GM19328 (cell line): Measurements from ENCODE around the gene PCTP.

Source experiments
- ATAC-seq: cut with Tn5 transposase; IDR thresholded peaks from one replicate; pipeline ENCODE4 v1.9.1; 2021; ENCODE audit warnings: mild to moderate bottlenecking, moderate library complexity; ENCODE audit not compliant: unreplicated experiment

PCTP gene

DNA sequence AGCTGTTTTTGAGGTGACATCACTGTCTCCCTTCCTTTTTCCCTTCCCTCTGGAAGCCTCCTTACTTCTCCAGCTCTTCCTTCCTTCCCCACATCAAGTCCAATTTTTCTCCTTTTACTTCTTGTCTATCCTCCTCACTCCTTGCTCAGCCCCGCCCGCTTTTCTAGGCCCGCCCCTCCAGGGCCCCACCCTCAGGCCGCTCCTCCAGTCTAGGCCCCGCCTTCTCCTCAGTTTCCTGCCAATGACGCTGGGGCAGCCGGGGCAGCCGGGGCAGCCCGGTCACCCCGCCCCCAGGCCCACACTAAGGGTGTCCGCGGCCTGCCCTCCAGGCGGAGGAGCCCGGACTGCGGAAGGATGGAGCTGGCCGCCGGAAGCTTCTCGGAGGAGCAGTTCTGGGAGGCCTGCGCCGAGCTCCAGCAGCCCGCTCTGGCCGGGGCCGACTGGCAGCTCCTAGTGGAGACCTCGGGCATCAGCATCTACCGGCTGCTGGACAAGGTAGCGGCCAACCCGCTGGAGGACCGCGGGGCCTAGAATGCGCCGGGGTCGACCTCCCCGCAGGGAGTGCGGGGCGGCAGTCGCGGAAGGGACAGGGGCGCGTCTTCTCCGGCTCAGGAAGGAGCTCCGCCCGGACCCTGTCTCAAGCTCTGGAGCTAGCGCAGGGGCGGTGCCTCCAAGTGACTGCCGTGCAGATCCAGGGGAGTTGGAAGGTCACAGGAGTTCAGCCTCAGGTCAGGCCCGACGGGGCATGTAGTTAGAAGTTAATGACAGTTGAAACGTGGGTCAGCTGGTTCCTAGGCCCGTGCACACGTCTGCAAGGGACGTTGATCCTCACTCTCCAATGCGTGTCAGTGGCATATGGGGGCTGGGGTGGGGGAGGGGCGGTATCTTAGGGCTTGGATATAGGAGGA is at the start of gene PCTP:
Gene PCTP (plus strand): TSS at position 302 of the 908 bp plus-strand sequence. CDS start 53 bp downstream, at position 355.
- peak; percentile 100 for ATAC-seq

GRCh38 chr17:55702150-55702549 is 48.7 kb upstream of the PCTP start:
- no peak for ATAC-seq

DNA sequence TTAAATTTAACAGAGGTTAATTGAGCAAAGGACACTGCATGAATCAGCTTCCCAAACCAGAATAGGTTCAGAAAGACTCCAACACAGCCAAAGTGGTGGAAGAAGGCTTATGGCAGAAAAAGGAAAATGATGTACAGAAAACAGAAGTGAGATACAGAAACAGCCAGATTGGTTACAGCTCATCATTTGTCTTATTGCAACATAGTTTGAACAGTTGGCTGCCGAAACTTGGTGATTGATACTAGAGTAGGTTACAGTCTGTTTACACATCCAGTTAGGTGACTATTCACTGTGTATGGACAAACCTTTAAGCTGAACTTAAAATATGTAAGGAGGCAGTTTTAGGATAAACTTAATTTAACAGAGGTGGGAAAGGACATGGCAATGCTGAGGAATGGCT is 46.5 kb upstream of the PCTP start:
- ATAC-seq, result no peak

GRCh38 chr17:55705847-55706246 is 45.0 kb upstream of the PCTP start:
- ATAC-seq, result no peak

DNA sequence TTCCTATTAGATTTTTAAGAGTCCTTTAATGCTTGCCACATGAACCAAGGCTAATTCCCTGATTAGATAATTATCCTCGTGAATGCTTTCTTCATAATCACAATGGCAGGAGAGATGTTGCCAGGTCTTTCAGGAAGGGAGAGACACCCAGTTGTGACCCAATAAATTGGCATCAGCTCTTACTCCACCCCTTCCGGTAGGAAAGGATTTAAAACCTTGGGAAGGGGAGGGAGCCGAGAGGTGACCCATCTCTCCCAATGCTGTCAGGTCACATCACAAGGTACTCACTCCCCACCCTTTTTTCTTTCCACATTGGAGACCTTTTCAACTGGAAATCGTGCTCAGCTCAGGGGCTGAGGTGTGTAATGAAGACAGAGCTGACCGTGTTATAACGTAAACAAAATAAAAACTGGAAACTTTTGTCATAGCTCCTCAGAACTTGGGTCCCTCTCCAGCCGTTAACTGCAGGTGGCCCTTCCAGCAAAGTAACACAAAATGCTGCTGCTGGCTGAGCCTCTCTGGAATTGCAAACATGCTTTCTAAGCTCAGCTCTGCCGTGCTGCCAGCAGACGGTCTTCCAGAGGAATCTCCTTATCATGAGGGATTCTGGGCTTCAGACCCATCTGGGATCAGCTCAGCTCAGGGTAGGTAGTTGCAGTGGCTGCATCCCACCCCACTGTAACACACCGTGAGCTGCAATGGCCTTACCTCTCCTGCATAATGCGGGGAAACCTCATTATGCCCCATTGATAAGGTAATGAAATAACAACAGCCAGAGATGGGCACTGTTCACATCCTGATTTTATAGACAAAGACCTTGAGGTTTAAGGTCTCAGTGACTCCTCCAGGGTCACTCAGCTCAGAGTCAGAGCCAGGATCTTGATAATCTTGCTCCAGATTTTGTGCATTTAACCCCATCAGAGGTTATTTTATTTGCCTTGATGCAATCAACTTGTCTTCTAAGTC is 43.8 kb upstream of the PCTP start:
- no peak for ATAC-seq

- ATAC-seq, result no peak
Measured at GRCh38 chr17:55708175-55708974, 42.5 kb upstream of the PCTP start.

DNA sequence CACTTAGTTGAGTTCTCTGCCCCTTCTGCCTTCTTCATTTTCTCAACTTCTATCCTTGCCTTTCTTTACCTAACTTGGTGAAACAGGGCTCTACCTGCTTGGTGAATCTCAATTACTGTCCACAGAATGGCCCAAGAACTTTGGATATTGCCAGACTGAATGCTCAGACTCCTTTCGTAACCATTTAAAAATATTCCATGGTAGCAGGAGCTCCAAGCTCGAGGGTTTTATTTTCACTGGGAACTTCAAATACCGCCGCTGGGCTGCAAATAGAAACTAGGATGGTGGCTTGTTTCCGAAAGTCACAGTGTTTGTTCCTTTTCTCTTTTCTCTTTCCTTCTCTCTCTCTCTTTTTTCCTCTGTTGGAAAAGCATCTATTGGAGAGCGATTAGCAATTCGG is 41.4 kb upstream of the PCTP start:
- ATAC-seq, result no peak

DNA sequence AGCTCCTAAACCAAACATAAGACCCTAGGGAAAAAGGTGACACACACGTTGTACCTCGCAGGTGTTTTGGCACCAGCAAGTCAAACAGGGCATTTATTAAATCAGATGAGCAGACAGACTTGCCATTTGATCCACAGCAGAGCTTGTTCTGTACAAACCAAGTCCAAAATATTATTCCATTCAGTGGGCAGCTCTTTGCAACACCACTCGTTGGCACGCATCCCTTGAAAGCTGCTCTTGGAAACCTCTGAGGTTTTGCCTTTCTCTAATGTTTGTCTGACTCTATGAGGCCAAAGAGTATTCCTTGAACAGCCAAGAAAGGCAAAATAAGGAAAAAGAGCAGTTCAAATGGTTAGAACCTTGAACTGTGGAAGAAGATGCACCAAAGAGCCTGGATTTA is 40.9 kb upstream of the PCTP start:
- no peak for ATAC-seq

DNA sequence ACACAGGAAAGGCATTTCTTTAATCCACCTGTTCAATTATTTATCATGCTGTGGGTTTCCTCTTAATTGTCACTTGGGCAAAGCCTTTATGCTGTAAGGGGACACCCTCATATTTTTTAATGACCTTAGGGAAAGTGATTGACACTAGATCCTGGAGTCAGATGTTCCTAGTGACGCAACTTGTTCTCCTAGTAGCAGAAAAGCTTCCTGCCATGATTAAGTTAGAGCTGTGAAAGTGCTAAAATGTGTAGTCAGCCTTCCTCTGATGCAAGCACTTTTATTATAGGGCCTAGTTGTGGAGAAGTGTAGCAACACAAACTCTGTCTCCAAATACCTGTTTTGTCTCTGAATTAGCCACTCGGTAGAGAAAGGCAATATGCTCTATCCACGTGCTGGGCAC is 40.4 kb upstream of the PCTP start:
- no peak for ATAC-seq

DNA sequence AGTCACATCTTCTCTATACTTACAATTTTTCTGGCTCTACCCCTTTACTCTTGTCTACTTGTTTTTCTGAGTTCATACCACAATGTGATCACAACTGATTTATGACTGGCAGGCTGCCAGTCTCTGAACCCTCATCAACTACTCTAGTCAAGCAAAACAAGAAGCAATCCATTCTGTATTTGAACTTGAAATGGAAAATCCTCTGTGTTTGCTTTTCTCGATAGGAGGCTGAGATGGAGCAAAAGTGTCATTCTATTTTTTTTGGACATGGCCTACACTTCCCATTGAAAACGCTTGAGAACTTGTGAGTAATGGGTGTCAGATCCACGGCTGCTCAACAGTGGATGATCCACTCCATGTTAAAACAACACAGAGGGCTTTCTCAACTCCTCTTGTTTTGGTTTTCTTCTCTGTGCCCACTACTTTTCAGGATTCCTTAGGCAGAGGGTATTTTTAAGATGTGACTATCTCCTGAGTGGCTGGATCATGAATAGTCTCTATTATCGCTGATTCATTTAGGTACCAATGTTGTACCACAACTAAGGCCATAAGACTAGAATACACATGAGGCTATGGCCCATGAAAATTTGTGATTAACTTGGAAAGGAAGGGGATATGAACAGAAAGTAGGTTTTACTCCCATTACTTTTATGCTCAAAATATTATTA is 39.9 kb upstream of the PCTP start:
- no peak for ATAC-seq

- no peak for ATAC-seq
Measured at GRCh38 chr17:55717432-55717831, 33.4 kb upstream of the PCTP start.

DNA sequence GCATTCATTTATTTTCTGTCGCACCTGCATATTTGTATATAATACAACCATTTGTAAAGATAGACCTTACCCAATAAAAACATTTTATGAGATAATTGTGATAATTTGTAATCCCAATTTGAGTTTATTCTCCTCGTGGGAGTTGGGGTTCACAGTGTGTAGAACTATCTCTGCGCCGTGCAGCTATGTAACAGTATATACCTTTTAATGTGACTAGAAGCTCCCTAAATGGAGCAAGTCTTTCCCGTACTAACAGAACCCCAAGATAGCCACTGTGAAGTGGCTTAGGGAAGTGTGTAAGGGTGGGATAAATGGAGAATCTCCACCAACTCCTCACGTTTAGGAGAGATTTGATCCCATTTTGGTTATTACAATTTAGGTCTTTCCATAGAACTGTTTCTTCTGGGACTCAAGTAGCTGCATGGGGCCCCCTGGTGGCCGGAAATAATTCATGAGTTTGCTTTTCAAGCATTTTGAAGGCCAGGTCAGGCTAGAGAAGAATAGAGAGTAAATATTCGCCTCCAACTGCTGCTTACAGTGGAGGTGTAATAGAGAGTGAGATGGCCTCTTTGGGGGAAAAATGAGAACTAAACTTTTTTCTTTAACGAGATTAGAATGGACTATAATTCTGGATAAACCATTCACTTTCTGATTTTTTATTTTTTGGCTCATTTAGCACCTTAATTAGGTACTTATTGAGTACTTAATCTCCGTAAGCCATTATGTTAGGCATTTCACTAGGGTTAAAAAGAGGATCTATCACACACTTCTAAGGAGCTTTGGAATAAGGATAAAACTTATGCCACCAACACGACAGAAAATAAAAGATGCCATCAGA is 32.7 kb upstream of the PCTP start:
- ATAC-seq, result peak; percentile 61

GRCh38 chr17:55720919-55721836 is 29.7 kb upstream of the PCTP start:
- ATAC-seq, result no peak

DNA sequence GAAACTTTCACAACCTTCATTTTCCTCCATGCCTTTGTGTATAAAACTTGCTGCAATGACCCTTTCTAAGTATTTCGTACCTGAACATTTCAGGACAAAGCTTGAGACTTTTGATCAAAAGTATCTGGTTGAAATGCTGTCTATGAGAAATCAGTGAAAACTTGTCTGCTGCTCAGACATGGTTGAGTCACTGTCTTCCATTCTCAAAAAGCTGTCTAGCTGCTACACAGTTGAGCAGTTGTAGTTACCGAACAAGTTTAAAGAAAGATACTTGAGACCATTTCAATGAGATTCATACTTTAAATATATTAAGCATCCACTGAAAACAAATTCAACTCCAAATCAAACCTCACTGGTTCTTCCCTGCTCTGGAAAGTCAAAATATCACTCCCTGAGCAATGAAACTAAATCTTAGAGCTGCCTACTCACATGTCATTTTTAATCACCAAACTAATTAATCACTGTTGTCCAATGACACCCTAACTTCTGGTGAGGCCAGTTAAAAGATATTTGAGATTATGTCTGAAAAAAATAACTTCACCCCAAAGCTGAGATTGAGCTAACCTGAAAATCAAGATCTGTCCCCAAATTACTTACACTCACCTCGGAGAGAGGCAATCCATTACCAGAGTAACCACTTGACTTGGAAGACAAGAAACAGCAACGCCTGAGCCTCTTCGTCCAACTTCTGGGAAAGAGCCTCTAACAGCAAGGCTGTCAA is 28.7 kb upstream of the PCTP start:
- no peak for ATAC-seq

- no peak for ATAC-seq
Measured at GRCh38 chr17:55722742-55723487, 27.9 kb upstream of the PCTP start, which contains the start of gene TMEM100. Gene TMEM100, minus strand, starts transcription at chr17:55722864. Its CDS starts 1,794 bp downstream, at chr17:55721070.

GRCh38 chr17:55723488-55723848 is 27.4 kb upstream of the PCTP start:
- no peak for ATAC-seq

GRCh38 chr17:55726440-55726839 is 24.4 kb upstream of the PCTP start:
- no peak for ATAC-seq
